ENCODE results near the gene FGD4. TPM values are rescaled to one million over a fixed set of nuclear protein-coding genes. Genes with fewer than 3 reads are reported as not detected.

Gene FGD4
- total RNA-seq, 1 experiment from 2014 or later: 54.3 TPM

GRCh38 chr12:32559434-32559833 lies 160.1 kb downstream of the FGD4 start:
- H3K27me3 Mint-ChIP-seq (ENCODE audit: low read depth): no peaks in the 10 kb centered on the region; the same call in 1 of the 2 replicates
- peaks cover 4% of the 10 kb centered on the region; the same call in 1 of the 2 replicates for H3K79me2 ChIP-seq (ENCODE audit: insufficient read depth, low read length)

More at GRCh38 chr12:32559434-32559833, 160.1 kb downstream of the FGD4 start:
- Histone ChIP-seq H2AK5ac (ENCODE audit: insufficient read length, low read length) (no peak overlapping the region), H3T11ph (ENCODE audit: low read length) (no peak overlapping the region), H2BK12ac (ENCODE audit: insufficient read length, low read depth, low read length) (no peak overlapping the region), H3K4me1 (ENCODE audit: insufficient read depth, low read length) (no peaks in the 10 kb centered on the region; the same call in 1 of the 2 replicates), H3K9me3 (ENCODE audit: control insufficient read depth, low read depth, low read length) (no peaks in the 10 kb centered on the region), H3K23me2 (ENCODE audit: insufficient read length, low read depth, low read length, poor library complexity, severe bottlenecking) (no peaks in the 10 kb centered on the region), H3K4me2 (ENCODE audit: insufficient read depth, insufficient read length, low read length) (no peak overlapping the region), H4K5ac (ENCODE audit: insufficient read length, low read depth, low read length) (no peak overlapping the region), H2BK15ac (ENCODE audit: low read depth, low read length) (no peak overlapping the region), H3K27me3 (ENCODE audit: insufficient read depth, low read length) (no peaks in the 10 kb centered on the region), H3K4ac (ENCODE audit: low read depth, low read length) (no peak overlapping the region), H3K27ac (ENCODE audit: insufficient read length, low read depth, low read length) (no peak overlapping the region), H3K14ac (ENCODE audit: insufficient read depth, low read length) (no peak overlapping the region), H3K56ac (ENCODE audit: insufficient read length, low read depth, low read length) (no peak overlapping the region), H4K20me1 (ENCODE audit: control insufficient read depth, insufficient read depth, insufficient read length) (no peaks in the 10 kb centered on the region), H3K18ac (ENCODE audit: insufficient read length, low read depth, low read length) (no peak overlapping the region), H4K91ac (ENCODE audit: insufficient read length, low read depth, low read length) (no peak overlapping the region), H2BK5ac (ENCODE audit: insufficient read length, low read length) (no peak overlapping the region), H3K9ac (ENCODE audit: extremely low read depth, insufficient read length, low read length) (no peak overlapping the region), H2BK20ac (ENCODE audit: low read depth, low read length, poor library complexity, severe bottlenecking) (no peak overlapping the region), H3K79me1 (ENCODE audit: insufficient read depth, low read depth, low read length, poor library complexity, severe bottlenecking) (peaks cover 7% of the 10 kb centered on the region), H3K23ac (ENCODE audit: insufficient read length, low read depth, low read length) (no peak overlapping the region), H4K8ac (replicated peaks; ENCODE audit: insufficient read length, low read depth, low read length) (no peak overlapping the region), H2BK120ac (ENCODE audit: low read depth, low read length, poor library complexity, severe bottlenecking) (no peak overlapping the region), H2AFZ (ENCODE audit: low read length) (no peak overlapping the region)
- Mint-ChIP-seq H3K4me1 (peaks cover 30 to 41% of the 10 kb centered on the region in 2 experiments), H3K4me3 (no peak overlapping the region), H3K9me3 (peaks cover 7 to 15% of the 10 kb centered on the region in 2 experiments; a peak in 4 of 5 replicates), H3K27ac (peak overlapping the region in 2 of 3 experiments; percentile 12 to 90; a peak in 2 of 7 replicates), H3K36me3 (ENCODE audit: insufficient read depth in 1 of 3, low read depth in 3 of 3) (peaks cover 22 to 34% (median 32%) of the 10 kb centered on the region in 3 experiments)
- WGBS (ENCODE audit: extremely low coverage, insufficient read length, low lambda C conversion rate): no CpG with 5 or more reads among the region's 3 CpGs
- no peak for TF ChIP-seq CTCF (conservative IDR thresholded peaks at IDR 0.05)
- DNase-seq: no peak
